M059J (cell line): ENCODE data around the gene SLC25A38. TPM values are rescaled to one million over a fixed set of nuclear protein-coding genes. Genes with fewer than 3 reads are reported as not detected.

Source experiments
- DNase-seq: peaks from one replicate; pipeline ENCODE4 v3.0.0-alpha.2; 2012; ENCODE audit warnings: low read depth
- total RNA-seq: library from RNA; depleted of rRNA; stranded (reverse); fragments of >200 nt; shearing (Covaris generic); gene quantifications from 2 replicates; pipeline ENCODE4 v1.2.3, GENCODE V29; 2014; rRNA removed

The SLC25A38 gene
- total RNA-seq, 1 experiment from 2014 or later: 20.6 TPM

GRCh38 chr3:39433642-39434041 lies 50.5 kb downstream of the SLC25A38 start:
- peak; percentile 58 for DNase-seq

- peak; percentile 78 for DNase-seq
Measured at GRCh38 chr3:39434574-39434973, 51.4 kb downstream of the SLC25A38 start.

GRCh38 chr3:39435006-39435748 lies 52.0 kb downstream of the SLC25A38 start:
- no peak for DNase-seq

- no peak for DNase-seq
Measured at GRCh38 chr3:39438880-39439279, 55.7 kb downstream of the SLC25A38 start.

- no peak for DNase-seq
Measured at GRCh38 chr3:39440316-39440715, 57.1 kb downstream of the SLC25A38 start.

GRCh38 chr3:39443530-39443929 lies 60.4 kb downstream of the SLC25A38 start:
- no peak for DNase-seq

GRCh38 chr3:39445927-39446326 lies 62.8 kb downstream of the SLC25A38 start:
- DNase-seq: no peak

- no peak for DNase-seq
Measured at GRCh38 chr3:39446444-39446843, 63.3 kb downstream of the SLC25A38 start.

Other genes starting within 250 kb of the SLC25A38 start
- 6.0 and 12.6 TPM in 2 replicates for gene CSRNP1, start 229.8 kb upstream of the SLC25A38 start, total RNA-seq
- 0.12 and 0.59 TPM in 2 replicates for gene XIRP1, start 190.8 kb upstream of the SLC25A38 start, total RNA-seq
- gene CX3CR1, start 103.3 kb upstream of the SLC25A38 start, total RNA-seq: 0.02 TPM in 1 of 2 replicates, not detected in the other
- gene CCR8, start 53.7 kb upstream of the SLC25A38 start, total RNA-seq: not detected in 2 replicates
- gene RPSA, start 23.4 kb downstream of the SLC25A38 start, total RNA-seq: 933 and 1,152 TPM in 2 replicates
- not detected in 2 replicates for gene MOBP, start 84.3 kb downstream of the SLC25A38 start, total RNA-seq